Activated CD8-positive, alpha-beta T cell treated with anti-CD3 and anti-CD28 coated beads, Interleukin-2, amount 10 ng/mL, durations not matched to agents 7 days and 5 days (primary cell): ENCODE data around the gene PARP6. TPM values are rescaled to one million over a fixed set of nuclear protein-coding genes. Genes with fewer than 3 reads are reported as not detected.

ENCODE experiments used
- ATAC-seq: fragments of 150-1000 bp; cut with Tn5 transposase; one replicate; pipeline ENCODE4 v1.10.0; 2021; ENCODE audit warnings: moderate library complexity
- CTCF ChIA-PET: fragments of 350-600 bp; sonication (Branson Sonifier 250); formaldehyde crosslinking; loops from one replicate; lab custom pipeline; 2021; ENCODE audit warnings: antibody characterized with exemption; lab: Charles Lee
- POLR2A ChIA-PET: fragments of 350-600 bp; sonication (Branson Sonifier 250); formaldehyde crosslinking; loops from one replicate; lab custom pipeline; 2021; ENCODE audit warnings: antibody characterized with exemption; lab: Charles Lee
- DNase-seq: peaks from one replicate; pipeline ENCODE4 v3.0.0-alpha.2; 2020
- H3K27ac Mint-ChIP-seq: one replicate; pipeline ENCODE4 v1.8.0; 2021; ENCODE audit warnings: mild to moderate bottlenecking, mixed read lengths
- H3K27me3 Mint-ChIP-seq: one replicate; pipeline ENCODE4 v1.8.0; 2021; ENCODE audit warnings: low read depth, mixed read lengths
- H3K36me3 Mint-ChIP-seq: one replicate; pipeline ENCODE4 v1.8.0; 2021; ENCODE audit warnings: low read depth, mixed read lengths
- H3K4me1 Mint-ChIP-seq: one replicate; pipeline ENCODE4 v1.8.0; 2021; ENCODE audit warnings: low read depth, mixed read lengths
- H3K4me3 Mint-ChIP-seq: one replicate; pipeline ENCODE4 v1.8.0; 2021; ENCODE audit warnings: mild to moderate bottlenecking, mixed read lengths
- H3K9me3 Mint-ChIP-seq: one replicate; pipeline ENCODE4 v1.8.0; 2022; ENCODE audit warnings: mixed read lengths; ENCODE audit not compliant: insufficient read depth
- total RNA-seq, 2 experiments: library from RNA; stranded (reverse); gene quantifications; one replicate each; pipeline ENCODE4 v1.2.3, GENCODE V29; 2021

PARP6 gene
- total RNA-seq, 2 experiments from 2014 or later: 54.0 to 57.0 TPM

DNA sequence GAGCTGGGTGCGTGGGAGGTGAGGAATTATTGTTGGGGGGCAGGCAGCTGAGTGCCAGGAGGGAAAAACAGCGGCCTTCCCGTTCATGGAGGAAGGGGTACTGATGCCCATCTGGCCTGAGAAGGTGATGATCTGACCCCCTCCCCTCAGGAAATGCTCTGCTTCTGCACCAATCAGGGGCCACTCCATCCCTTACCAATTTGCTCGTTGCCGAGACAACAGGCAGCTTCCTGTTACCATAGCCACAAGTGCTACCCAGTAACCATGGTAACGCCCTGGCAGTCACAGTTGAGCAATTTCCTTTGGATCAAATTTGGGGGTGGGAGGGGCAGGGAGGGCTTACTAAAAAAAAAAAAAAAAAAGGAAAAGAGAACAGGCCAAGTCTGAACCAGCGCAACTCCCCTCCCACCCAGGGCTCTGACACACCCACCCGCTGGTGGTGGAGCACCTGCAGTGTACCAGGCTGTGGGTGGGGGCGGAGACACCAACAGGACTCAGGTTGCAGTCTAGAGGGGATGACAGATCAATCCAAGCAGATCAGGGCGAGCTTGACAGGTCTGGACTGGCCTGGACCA, 33.9 kb upstream of the PARP6 start:
- peak; percentile 74 for DNase-seq
- Mint-ChIP-seq H3K36me3 (no peaks in the 10 kb centered on the region), H3K4me3 (no peak overlapping the region), H3K4me1 (peaks cover 7% of the 10 kb centered on the region), H3K27ac (no peak overlapping the region), H3K27me3 (no peaks in the 10 kb centered on the region), H3K9me3 (no peaks in the 10 kb centered on the region)
- ChIA-PET CTCF (interaction anchor here (0.8 kb wide), 1 partner anchor 365 kb away, joined by 3 read pairs; no protein-coding TSS in a partner anchor), POLR2A (no interaction called here)
- ATAC-seq: peak; percentile 87

- Mint-ChIP-seq H3K9me3 (no peaks in the 10 kb centered on the region), H3K27ac (no peak overlapping the region), H3K27me3 (no peaks in the 10 kb centered on the region), H3K36me3 (no peaks in the 10 kb centered on the region), H3K4me1 (peaks cover 7% of the 10 kb centered on the region), H3K4me3 (no peak overlapping the region)
- ChIA-PET CTCF (interaction anchor here (0.7 kb wide), 1 partner anchor 8 kb away, joined by 3 read pairs; no protein-coding TSS in a partner anchor), POLR2A (no interaction called here)
- no peak for DNase-seq
- ATAC-seq: no peak
Measured at GRCh38 chr15:72304596-72304995, 32.2 kb upstream of the PARP6 start.

GRCh38 chr15:72302955-72303354, 30.6 kb upstream of the PARP6 start:
- H3K4me1 Mint-ChIP-seq: peaks cover 7% of the 10 kb centered on the region
- H3K27me3 Mint-ChIP-seq: no peaks in the 10 kb centered on the region
- DNase-seq: no peak
- H3K9me3 Mint-ChIP-seq: no peaks in the 10 kb centered on the region
- no peak overlapping the region for H3K4me3 Mint-ChIP-seq
- POLR2A ChIA-PET: interaction anchor here (0.6 kb wide), 1 partner anchor 81 kb away, joined by 3 read pairs; no protein-coding TSS in a partner anchor
- no peak for ATAC-seq
- H3K27ac Mint-ChIP-seq: no peak overlapping the region
- CTCF ChIA-PET: no interaction called here
- H3K36me3 Mint-ChIP-seq: no peaks in the 10 kb centered on the region

GRCh38 chr15:72289597-72290325, 17.4 kb upstream of the PARP6 start:
- H3K4me1 Mint-ChIP-seq: no peaks in the 10 kb centered on the region
- H3K27me3 Mint-ChIP-seq: no peaks in the 10 kb centered on the region
- H3K4me3 Mint-ChIP-seq: no peak overlapping the region
- H3K36me3 Mint-ChIP-seq: no peaks in the 10 kb centered on the region
- POLR2A ChIA-PET: no interaction called here
- CTCF ChIA-PET: no interaction called here
- no peak for ATAC-seq
- no peak overlapping the region for H3K27ac Mint-ChIP-seq
- H3K9me3 Mint-ChIP-seq: no peaks in the 10 kb centered on the region
- no peak for DNase-seq

DNA sequence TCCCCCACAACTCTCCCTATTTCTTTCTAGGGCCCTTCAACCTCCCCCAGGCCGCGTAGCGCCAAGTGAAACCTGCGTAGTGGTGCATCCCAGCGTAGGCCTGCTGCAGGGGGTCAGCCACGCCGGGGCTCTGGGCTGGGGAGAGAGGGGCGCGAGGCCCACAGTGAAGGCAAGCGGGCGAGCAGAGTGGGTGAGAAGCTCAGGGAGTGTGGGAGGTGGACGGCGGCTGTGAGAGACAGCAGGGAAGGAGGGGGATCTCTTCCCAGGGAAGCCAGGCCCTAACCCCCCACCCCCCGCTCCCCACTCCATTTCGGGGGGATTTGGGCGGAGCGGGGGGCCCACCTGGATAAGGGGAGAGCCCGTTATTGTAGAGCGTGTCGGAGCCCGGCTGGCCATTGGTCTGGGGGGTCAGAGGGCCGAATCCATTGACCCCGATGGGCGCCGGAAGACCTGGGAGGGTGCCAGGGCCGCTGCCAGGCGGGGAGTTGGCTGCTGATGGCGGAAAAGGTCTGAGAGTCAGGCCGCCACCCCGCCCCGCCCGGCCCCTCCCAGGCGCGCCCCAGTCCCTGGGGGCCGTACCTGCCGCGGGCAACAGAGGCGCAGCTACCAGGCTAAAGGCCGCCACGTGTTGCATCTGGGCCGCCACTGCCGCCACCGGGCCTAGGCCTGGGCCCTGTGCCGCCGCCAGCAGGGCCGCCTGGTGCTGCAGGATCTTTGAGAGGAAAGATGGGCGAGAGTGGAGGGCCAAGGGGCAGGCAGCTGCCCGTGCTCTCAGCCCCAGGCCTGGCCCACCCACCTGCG, 16.6 kb upstream of the PARP6 start:
- Mint-ChIP-seq H3K27me3 (no peaks in the 10 kb centered on the region), H3K4me1 (no peaks in the 10 kb centered on the region), H3K9me3 (no peaks in the 10 kb centered on the region), H3K27ac (no peak overlapping the region), H3K36me3 (no peaks in the 10 kb centered on the region), H3K4me3 (no peak overlapping the region)
- ATAC-seq (no peak), DNase-seq (no peak)
- ChIA-PET POLR2A (interaction anchor here (0.9 kb wide), 1 partner anchor 62 kb away, joined by 6 read pairs; no protein-coding TSS in a partner anchor), CTCF (no interaction called here)

DNA sequence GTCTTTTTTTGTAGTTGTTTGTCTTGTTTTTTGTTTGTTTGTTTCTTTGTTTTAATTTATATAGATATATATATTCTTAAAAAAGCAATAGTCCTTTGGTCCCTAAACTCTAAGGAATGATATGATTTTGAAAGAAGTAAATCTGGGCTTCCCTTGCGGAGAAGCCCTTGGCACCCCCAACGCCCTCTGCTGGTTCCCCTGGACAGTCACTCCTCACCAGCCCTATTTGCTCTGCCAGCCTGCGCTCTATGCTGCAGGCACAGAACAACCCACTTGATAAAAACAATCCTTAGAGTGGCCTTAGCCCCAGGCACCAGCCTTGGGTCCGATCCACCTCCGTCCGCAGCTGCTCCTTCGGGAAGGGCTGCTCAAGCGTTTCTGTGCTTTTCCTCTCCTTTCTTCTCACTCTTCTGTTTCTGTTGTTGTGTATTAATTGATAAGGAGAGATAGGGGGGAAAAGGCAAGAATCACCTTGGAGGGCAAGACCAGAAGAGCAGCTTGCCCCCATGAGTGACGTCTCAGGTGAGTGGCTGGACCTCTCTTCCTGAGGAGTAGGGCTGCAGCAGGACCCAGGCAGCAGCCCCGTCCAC, 13.7 kb upstream of the PARP6 start:
- ATAC-seq (peak; percentile 58), DNase-seq (peak; percentile 46)
- no peak overlapping the region for H3K4me3 Mint-ChIP-seq
- ChIA-PET POLR2A (interaction anchor here (1.0 kb wide), 1 partner anchor 55 kb away, joined by 3 read pairs; the partner anchor contains the start of gene PKM), CTCF (interaction anchor here (1.2 to 3.7 kb wide), 4 partner anchors 12 to 86 kb away, joined by 4 to 13 read pairs (median 8); no protein-coding TSS in a partner anchor)
- no peaks in the 10 kb centered on the region for H3K36me3 Mint-ChIP-seq
- H3K27ac Mint-ChIP-seq: no peak overlapping the region
- no peaks in the 10 kb centered on the region for H3K4me1 Mint-ChIP-seq
- no peaks in the 10 kb centered on the region for H3K27me3 Mint-ChIP-seq
- no peaks in the 10 kb centered on the region for H3K9me3 Mint-ChIP-seq

GRCh38 chr15:72285402-72285801, 13.0 kb upstream of the PARP6 start:
- DNase-seq (no peak), ATAC-seq (no peak)
- no peaks in the 10 kb centered on the region for H3K27me3 Mint-ChIP-seq
- no peaks in the 10 kb centered on the region for H3K9me3 Mint-ChIP-seq
- ChIA-PET POLR2A (interaction anchor here (1.0 kb wide), 1 partner anchor 55 kb away, joined by 3 read pairs; the partner anchor contains the start of gene PKM), CTCF (interaction anchor here (1.1 to 3.7 kb wide), 4 partner anchors 12 to 86 kb away, joined by 3 to 13 read pairs (median 8); no protein-coding TSS in a partner anchor)
- no peaks in the 10 kb centered on the region for H3K36me3 Mint-ChIP-seq
- no peaks in the 10 kb centered on the region for H3K4me1 Mint-ChIP-seq
- H3K27ac Mint-ChIP-seq: no peak overlapping the region
- no peak overlapping the region for H3K4me3 Mint-ChIP-seq

DNA sequence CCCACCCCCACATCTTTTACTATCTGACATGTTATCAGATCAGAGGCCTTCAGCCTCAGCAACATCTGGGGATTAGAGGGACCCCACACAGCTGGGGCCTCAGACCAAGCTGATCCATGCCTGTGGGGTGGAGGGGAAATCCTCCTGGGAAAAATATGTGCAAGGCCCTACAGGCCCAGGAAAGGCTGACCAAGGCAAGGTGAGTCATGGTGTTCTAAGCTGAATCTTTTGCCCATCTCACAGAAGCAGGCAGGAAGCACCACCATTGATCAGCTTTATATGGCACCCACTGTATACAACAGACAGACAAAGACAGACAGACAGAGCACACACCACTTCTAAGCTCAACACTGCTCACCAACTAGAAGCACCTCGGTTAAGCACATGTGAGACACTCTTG, 12.4 kb upstream of the PARP6 start:
- Mint-ChIP-seq H3K27me3 (no peaks in the 10 kb centered on the region), H3K4me3 (no peak overlapping the region), H3K4me1 (no peaks in the 10 kb centered on the region), H3K9me3 (no peaks in the 10 kb centered on the region), H3K27ac (no peak overlapping the region), H3K36me3 (no peaks in the 10 kb centered on the region)
- POLR2A ChIA-PET: interaction anchor here (1.0 kb wide), 1 partner anchor 54 kb away, joined by 3 read pairs; the partner anchor contains the start of gene PKM
- DNase-seq (no peak), ATAC-seq (no peak)
- CTCF ChIA-PET: interaction anchor here (1.1 to 3.7 kb wide), 3 partner anchors 11 to 85 kb away, joined by 3 to 13 read pairs (median 12); no protein-coding TSS in a partner anchor

DNA sequence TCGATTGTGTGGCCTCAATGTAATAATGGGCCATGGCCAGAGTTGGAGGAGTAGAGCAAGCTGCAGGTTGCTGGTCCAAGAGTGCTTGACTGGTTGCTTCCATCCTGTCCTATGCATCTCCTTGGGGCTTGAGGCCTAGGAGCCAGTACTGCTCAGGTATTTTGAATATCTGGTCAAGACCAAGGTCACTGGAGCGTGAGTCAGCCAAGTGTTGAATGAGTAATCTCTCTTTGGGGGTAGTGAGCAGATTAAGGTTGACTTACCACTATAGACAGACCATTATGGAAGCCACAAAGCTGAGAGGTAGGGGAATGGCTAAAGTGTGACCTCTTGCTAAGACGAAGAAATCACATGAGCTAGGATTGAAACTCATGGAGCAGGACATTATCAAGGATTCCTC, 9.4 kb upstream of the PARP6 start:
- no peak for ATAC-seq
- Mint-ChIP-seq H3K36me3 (no peaks in the 10 kb centered on the region), H3K9me3 (no peaks in the 10 kb centered on the region), H3K4me3 (no peak overlapping the region), H3K27me3 (peaks cover 2% of the 10 kb centered on the region), H3K27ac (no peak overlapping the region), H3K4me1 (no peaks in the 10 kb centered on the region)
- ChIA-PET CTCF (interaction anchor here (1.2 to 1.5 kb wide), 2 partner anchors 54 to 319 kb away, joined by 3 to 4 read pairs; no protein-coding TSS in a partner anchor), POLR2A (no interaction called here)
- no peak for DNase-seq

DNA sequence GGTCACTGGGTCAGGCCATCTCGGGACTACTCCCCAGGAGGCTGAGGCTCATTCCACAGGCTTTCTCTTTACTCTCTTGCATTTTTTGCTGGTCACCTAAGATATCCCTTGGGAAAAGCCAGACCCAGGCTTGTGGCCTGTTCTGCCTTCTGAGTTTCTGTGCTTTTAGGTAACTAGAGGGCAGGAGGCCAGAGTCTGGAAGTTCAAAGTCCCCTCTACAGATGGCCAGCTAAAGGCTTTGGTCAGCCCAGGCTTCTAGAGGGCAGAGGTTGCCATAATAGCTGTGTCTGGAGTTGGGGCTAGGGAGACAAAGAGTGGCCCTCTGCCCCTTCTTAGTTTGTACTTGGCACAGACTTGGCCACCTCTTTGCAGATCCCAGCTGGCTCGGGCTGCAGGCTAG, 8.4 kb upstream of the PARP6 start:
- Mint-ChIP-seq H3K27me3 (peaks cover 3% of the 10 kb centered on the region), H3K36me3 (no peaks in the 10 kb centered on the region), H3K27ac (no peak overlapping the region), H3K4me3 (no peak overlapping the region), H3K4me1 (no peaks in the 10 kb centered on the region), H3K9me3 (no peaks in the 10 kb centered on the region)
- no peak for DNase-seq
- ChIA-PET CTCF (interaction anchor here (1.5 kb wide), 1 partner anchor 53 kb away, joined by 4 read pairs; no protein-coding TSS in a partner anchor), POLR2A (no interaction called here)
- ATAC-seq: no peak

DNA sequence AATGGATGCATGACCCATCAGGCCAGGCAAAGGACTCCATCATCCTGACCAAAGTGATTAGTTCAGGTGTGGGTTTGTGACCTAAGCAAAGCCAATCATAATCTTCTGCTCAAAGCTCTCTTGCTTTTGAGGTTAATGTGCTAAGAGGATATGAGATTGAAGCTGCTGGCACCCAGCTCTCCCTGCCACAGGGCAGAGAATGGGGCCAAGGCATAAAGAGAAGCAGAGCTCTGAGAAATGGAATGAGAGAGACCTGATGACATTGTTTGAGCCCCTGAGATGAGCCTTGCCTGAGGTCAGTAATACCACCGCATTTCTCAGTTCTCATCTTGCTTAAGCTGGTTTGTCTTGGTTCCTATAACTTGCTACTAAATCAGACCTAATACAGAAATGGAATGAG, 6.4 kb upstream of the PARP6 start:
- no peak overlapping the region for H3K4me3 Mint-ChIP-seq

More for the DNA sequence above, 6.4 kb upstream of the PARP6 start:
- Mint-ChIP-seq H3K27me3 (peaks cover 3% of the 10 kb centered on the region), H3K27ac (no peak overlapping the region), H3K36me3 (no peaks in the 10 kb centered on the region), H3K4me1 (no peaks in the 10 kb centered on the region), H3K9me3 (no peaks in the 10 kb centered on the region)
- DNase-seq: no peak
- no peak for ATAC-seq
- CTCF ChIA-PET: interaction anchor here (0.7 to 1.7 kb wide), 2 partner anchors 51 to 53 kb away, joined by 3 to 4 read pairs; no protein-coding TSS in a partner anchor
- POLR2A ChIA-PET: no interaction called here
